DOHH2 (cell line): ENCODE results near the gene ZNF507.
"Not testable (repeated sequence)": the region's sequence is repeated elsewhere in the genome, so short reads cannot be mapped to it uniquely, and the experiment has no call there.

Source experiments
- CTCF ChIP-seq: fragments of 200-600 bp; sonication (generic); IDR thresholded peaks from one replicate; pipeline ENCODE4 v1.5.1; 2014; ENCODE audit warnings: antibody characterized with exemption, mild to moderate bottlenecking, low read depth, low read length; ENCODE audit not compliant: poor library complexity, severe bottlenecking
- EZH2phosphoT487 ChIP-seq: fragments of 200-600 bp; sonication (generic); IDR thresholded peaks from 2 replicates; pipeline ENCODE4 v1.6.1; 2017; ENCODE audit warnings: borderline replicate concordance, mild to moderate bottlenecking, antibody characterized with exemption, low read length, moderate library complexity, mixed read lengths

GRCh38 chr19:32377088-32377487, 31.7 kb downstream of the ZNF507 start:
- TF ChIP-seq CTCF, EZH2phosphoT487: not testable (repeated sequence)
